Heart left ventricle (tissue), 13 donors: ENCODE results near the gene PIGS.

Experiments used
- POLR2A ChIP-seq, 2 donors: fragments of 450-650 bp; IDR thresholded peaks; one replicate each; pipeline ENCODE4 v1.6.1; 2017; ENCODE audit warnings: antibody characterized with exemption in 2 of 2, mild to moderate bottlenecking in 2 of 2, moderate library complexity in 2 of 2
- TF ChIP-seq, protein P1 (sequence below), 12 donors: fragments of 200-600 bp; sonication (generic) in 4 of 12; IDR thresholded peaks; one replicate each; pipeline versions ENCODE4 v1.5.0 to v1.8.0; 2018 to 2022; ENCODE audit warnings: antibody characterized with exemption in 12 of 12, mild to moderate bottlenecking in 5 of 12
- donor health status: ischemic (EF 13 %, LVEDD 7.1; RV severe dilation, severe dysfunction).
- donor health status: DM: no; HTN: yes; CAD: no.
- donor health status: DM: no; HTN: no; CAD: no.
- donor health status: ischemic (EF 25% LVEDD 6.9; RV normal size, moderate dysfunction).
- donor health status: ischemic (EF 25% LVEDD 5.7; RV mildly dilated, moderate dysfunction).
- donor health status: ischemic (EF 35%, LVEDD 5.7; RV mildly dilated, moderate dysfunction).
- donor health status: nonischemic (EF 11% LVEDD 7.7; RV severe dilation, severe dysfunction).
- donor health status: DM: yes; HTN: yes; CAD: no.
- donor health status: PGD.
- donor health status: ischemic (EF 29% LVEDD 5.4; RV normal size, mild dysfunction).
- donor health status: nonischemic (EF 23%, LVEDD 6.1; RV moderate dilation, normal function).

GRCh38 chr17:28524476-28525424 is 46.6 kb downstream of the PIGS start:
- TF ChIP-seq, protein P1, sequence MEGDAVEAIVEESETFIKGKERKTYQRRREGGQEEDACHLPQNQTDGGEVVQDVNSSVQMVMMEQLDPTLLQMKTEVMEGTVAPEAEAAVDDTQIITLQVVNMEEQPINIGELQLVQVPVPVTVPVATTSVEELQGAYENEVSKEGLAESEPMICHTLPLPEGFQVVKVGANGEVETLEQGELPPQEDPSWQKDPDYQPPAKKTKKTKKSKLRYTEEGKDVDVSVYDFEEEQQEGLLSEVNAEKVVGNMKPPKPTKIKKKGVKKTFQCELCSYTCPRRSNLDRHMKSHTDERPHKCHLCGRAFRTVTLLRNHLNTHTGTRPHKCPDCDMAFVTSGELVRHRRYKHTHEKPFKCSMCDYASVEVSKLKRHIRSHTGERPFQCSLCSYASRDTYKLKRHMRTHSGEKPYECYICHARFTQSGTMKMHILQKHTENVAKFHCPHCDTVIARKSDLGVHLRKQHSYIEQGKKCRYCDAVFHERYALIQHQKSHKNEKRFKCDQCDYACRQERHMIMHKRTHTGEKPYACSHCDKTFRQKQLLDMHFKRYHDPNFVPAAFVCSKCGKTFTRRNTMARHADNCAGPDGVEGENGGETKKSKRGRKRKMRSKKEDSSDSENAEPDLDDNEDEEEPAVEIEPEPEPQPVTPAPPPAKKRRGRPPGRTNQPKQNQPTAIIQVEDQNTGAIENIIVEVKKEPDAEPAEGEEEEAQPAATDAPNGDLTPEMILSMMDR (IDR thresholded peaks at IDR 0.05) = no peak
- no peak for TF ChIP-seq POLR2A (IDR thresholded peaks at IDR 0.05)
